WTC11 (cell line): ENCODE results near the gene MEF2D.

Source experiments
- FOXP1 ChIP-seq: sonication (generic); formaldehyde crosslinking; IDR thresholded peaks from 2 replicates; pipeline ENCODE4 v1.8.0; 2022; ENCODE audit warnings: missing genetic modification reagents, mild to moderate bottlenecking, moderate library complexity, borderline replicate concordance
- GTF2I ChIP-seq: fragments of 250-450 bp; sonication (Bioruptor Pico); conservative IDR thresholded peaks from 2 replicates; pipeline ENCODE4 v1.4.0; 2021; ENCODE audit warnings: mild to moderate bottlenecking
- TP53 ChIP-seq: sonication (generic); formaldehyde crosslinking; IDR thresholded peaks from 2 replicates; pipeline ENCODE4 v1.8.1; 2023; ENCODE audit warnings: mild to moderate bottlenecking, missing genetic modification reagents
- TF ChIP-seq, protein P1 (sequence below): sonication (generic); formaldehyde crosslinking; IDR thresholded peaks from 2 replicates; pipeline ENCODE4 v1.8.1; 2022; ENCODE audit warnings: low read depth, mild to moderate bottlenecking, moderate library complexity, missing genetic modification reagents, borderline replicate concordance

GRCh38 chr1:156527584-156527983, 27.0 kb upstream of the MEF2D start:
- TF ChIP-seq FOXP1 (CRISPR knock-in tag) (no peak), GTF2I (CRISPR knock-in tag) (no peak), TP53 (CRISPR knock-in tag) (no peak)
- TF ChIP-seq, protein P1, sequence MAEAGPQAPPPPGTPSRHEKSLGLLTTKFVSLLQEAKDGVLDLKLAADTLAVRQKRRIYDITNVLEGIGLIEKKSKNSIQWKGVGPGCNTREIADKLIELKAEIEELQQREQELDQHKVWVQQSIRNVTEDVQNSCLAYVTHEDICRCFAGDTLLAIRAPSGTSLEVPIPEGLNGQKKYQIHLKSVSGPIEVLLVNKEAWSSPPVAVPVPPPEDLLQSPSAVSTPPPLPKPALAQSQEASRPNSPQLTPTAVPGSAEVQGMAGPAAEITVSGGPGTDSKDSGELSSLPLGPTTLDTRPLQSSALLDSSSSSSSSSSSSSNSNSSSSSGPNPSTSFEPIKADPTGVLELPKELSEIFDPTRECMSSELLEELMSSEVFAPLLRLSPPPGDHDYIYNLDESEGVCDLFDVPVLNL (CRISPR knock-in tag) = no peak
